ENCODE results near the gene ELMO2. TPM values are rescaled to one million over a fixed set of nuclear protein-coding genes. Genes with fewer than 3 reads are reported as not detected.

ELMO2 gene
- 29.5 and 41.7 TPM in 2 replicates for total RNA-seq (2014; rRNA removed; shearing (Covaris generic); ENCODE audit: low replicate concordance)

GRCh38 chr20:46406200-46406985 is at the start of gene ELMO2:
Gene ELMO2 (minus strand): TSS chr20:46406615. CDS start chr20:46394482, 12,133 bp downstream.
- peak; percentile 97 for DNase-seq
- Histone ChIP-seq H3K9me3 (no peaks in the 10 kb centered on the region), H3K4me3 (peak within 1 kb of the TSS; percentile 91), H3K27me3 (peaks cover under 1% of the 10 kb centered on the region; the same call in 1 of the 2 replicates), H3K36me3 (peaks cover 5% of the 10 kb centered on the region)

- Histone ChIP-seq H3K9me3 (peaks cover 7% of the 10 kb centered on the region), H3K36me3 (no peaks in the 10 kb centered on the region), H3K27me3 (no peaks in the 10 kb centered on the region), H3K4me3 (no peak overlapping the region)
- no peak for DNase-seq
These were observed 49.3 kb upstream of the ELMO2 start for GRCh38 chr20:46455729-46456128.

- no peak for DNase-seq
- Histone ChIP-seq H3K4me3 (no peak overlapping the region), H3K27me3 (peaks cover 6% of the 10 kb centered on the region), H3K9me3 (no peaks in the 10 kb centered on the region; the same call in 1 of the 2 replicates), H3K36me3 (no peaks in the 10 kb centered on the region)
These were observed 40.4 kb upstream of the ELMO2 start for GRCh38 chr20:46446851-46447250.

GRCh38 chr20:46439837-46440236 is 33.4 kb upstream of the ELMO2 start:
- DNase-seq: no peak
- Histone ChIP-seq H3K27me3 (no peaks in the 10 kb centered on the region; the same call in 1 of the 2 replicates), H3K36me3 (no peaks in the 10 kb centered on the region), H3K4me3 (no peak overlapping the region), H3K9me3 (no peaks in the 10 kb centered on the region; the same call in 1 of the 2 replicates)

- no peaks in the 10 kb centered on the region for H3K36me3 ChIP-seq
- H3K27me3 ChIP-seq: peaks cover 7% of the 10 kb centered on the region; the same call in 1 of the 2 replicates
- DNase-seq: peak; percentile 35
- H3K4me3 ChIP-seq: no peak overlapping the region
- no peaks in the 10 kb centered on the region for H3K9me3 ChIP-seq
These were observed 31.8 kb upstream of the ELMO2 start for GRCh38 chr20:46438156-46438750.

GRCh38 chr20:46435146-46435545 is 28.7 kb upstream of the ELMO2 start:
- peaks cover 36% of the 10 kb centered on the region for H3K27me3 ChIP-seq
- no peaks in the 10 kb centered on the region for H3K36me3 ChIP-seq
- H3K9me3 ChIP-seq: no peaks in the 10 kb centered on the region
- DNase-seq: no peak
- H3K4me3 ChIP-seq: no peak overlapping the region

- Histone ChIP-seq H3K36me3 (no peaks in the 10 kb centered on the region), H3K4me3 (no peak overlapping the region), H3K9me3 (no peaks in the 10 kb centered on the region), H3K27me3 (peaks cover 40% of the 10 kb centered on the region)
- DNase-seq: no peak
These were observed 28.2 kb upstream of the ELMO2 start for GRCh38 chr20:46434597-46434996.

- Histone ChIP-seq H3K27me3 (peaks cover 56% of the 10 kb centered on the region), H3K9me3 (no peaks in the 10 kb centered on the region), H3K36me3 (no peaks in the 10 kb centered on the region), H3K4me3 (no peak overlapping the region)
- DNase-seq: no peak
These were observed 26.6 kb upstream of the ELMO2 start for GRCh38 chr20:46433051-46433450.

GRCh38 chr20:46430921-46431712 is 24.7 kb upstream of the ELMO2 start:
- Histone ChIP-seq H3K36me3 (no peaks in the 10 kb centered on the region), H3K4me3 (no peak overlapping the region), H3K9me3 (no peaks in the 10 kb centered on the region), H3K27me3 (peaks cover 68% of the 10 kb centered on the region)
- no peak for DNase-seq

GRCh38 chr20:46427384-46427783 is 21.0 kb upstream of the ELMO2 start:
- H3K27me3 ChIP-seq: peaks cover 89% of the 10 kb centered on the region
- no peaks in the 10 kb centered on the region for H3K9me3 ChIP-seq
- no peak for DNase-seq
- H3K4me3 ChIP-seq: no peak overlapping the region
- H3K36me3 ChIP-seq: no peaks in the 10 kb centered on the region

- no peak for DNase-seq
- no peaks in the 10 kb centered on the region; the same call in 1 of the 2 replicates for H3K9me3 ChIP-seq
- H3K36me3 ChIP-seq: no peaks in the 10 kb centered on the region
- H3K4me3 ChIP-seq: no peak overlapping the region
- H3K27me3 ChIP-seq: peaks cover 86% of the 10 kb centered on the region
These were observed 17.6 kb upstream of the ELMO2 start for GRCh38 chr20:46423882-46424482.

- no peak for DNase-seq
- Histone ChIP-seq H3K9me3 (no peaks in the 10 kb centered on the region; the same call in 1 of the 2 replicates), H3K36me3 (no peaks in the 10 kb centered on the region), H3K27me3 (peaks cover 86% of the 10 kb centered on the region), H3K4me3 (no peak overlapping the region)
These were observed 16.9 kb upstream of the ELMO2 start for GRCh38 chr20:46423342-46423741.

GRCh38 chr20:46420878-46421277 is 14.5 kb upstream of the ELMO2 start:
- H3K27me3 ChIP-seq: peaks cover 86% of the 10 kb centered on the region
- H3K4me3 ChIP-seq: no peak overlapping the region
- H3K36me3 ChIP-seq: no peaks in the 10 kb centered on the region
- H3K9me3 ChIP-seq: no peaks in the 10 kb centered on the region; the same call in 1 of the 2 replicates
- DNase-seq: no peak

GRCh38 chr20:46419882-46420281 is 13.5 kb upstream of the ELMO2 start:
- Histone ChIP-seq H3K9me3 (no peaks in the 10 kb centered on the region; the same call in 1 of the 2 replicates), H3K27me3 (peaks cover 86% of the 10 kb centered on the region), H3K36me3 (no peaks in the 10 kb centered on the region), H3K4me3 (no peak overlapping the region)
- no peak for DNase-seq

- no peaks in the 10 kb centered on the region; the same call in 1 of the 2 replicates for H3K9me3 ChIP-seq
- DNase-seq: no peak
- H3K27me3 ChIP-seq: peaks cover 73% of the 10 kb centered on the region
- no peak overlapping the region for H3K4me3 ChIP-seq
- H3K36me3 ChIP-seq: no peaks in the 10 kb centered on the region
These were observed 10.4 kb upstream of the ELMO2 start for GRCh38 chr20:46416839-46417238.

GRCh38 chr20:46416421-46416820 is 10.0 kb upstream of the ELMO2 start:
- no peak overlapping the region for H3K4me3 ChIP-seq
- H3K36me3 ChIP-seq: no peaks in the 10 kb centered on the region
- DNase-seq: no peak
- H3K9me3 ChIP-seq: no peaks in the 10 kb centered on the region; the same call in 1 of the 2 replicates
- peaks cover 73% of the 10 kb centered on the region for H3K27me3 ChIP-seq

Measured in MG63 (cell line).